Peyer's patch (tissue), 4 donors: ENCODE data around the gene PSAPL1.

ENCODE experiments used
- POLR2A ChIP-seq, 2 donors: fragments of 450-650 bp; IDR thresholded peaks; one replicate each; pipeline ENCODE4 v1.5.1; 2017; ENCODE audit warnings: antibody characterized with exemption in 2 of 2, mild to moderate bottlenecking in 2 of 2, moderate library complexity in 2 of 2
- TF ChIP-seq, protein P1 (sequence below), 6 experiments: fragments of 450-650 bp in 4 of 6; fragments of 200-600 bp in 2 of 6; sonication (generic) in 1 of 6; IDR thresholded peaks; one replicate each; pipeline ENCODE4 v1.5.1; 2017 to 2019; ENCODE audit warnings: antibody characterized with exemption in 6 of 6, mild to moderate bottlenecking in 3 of 6, moderate library complexity in 1 of 6

DNA sequence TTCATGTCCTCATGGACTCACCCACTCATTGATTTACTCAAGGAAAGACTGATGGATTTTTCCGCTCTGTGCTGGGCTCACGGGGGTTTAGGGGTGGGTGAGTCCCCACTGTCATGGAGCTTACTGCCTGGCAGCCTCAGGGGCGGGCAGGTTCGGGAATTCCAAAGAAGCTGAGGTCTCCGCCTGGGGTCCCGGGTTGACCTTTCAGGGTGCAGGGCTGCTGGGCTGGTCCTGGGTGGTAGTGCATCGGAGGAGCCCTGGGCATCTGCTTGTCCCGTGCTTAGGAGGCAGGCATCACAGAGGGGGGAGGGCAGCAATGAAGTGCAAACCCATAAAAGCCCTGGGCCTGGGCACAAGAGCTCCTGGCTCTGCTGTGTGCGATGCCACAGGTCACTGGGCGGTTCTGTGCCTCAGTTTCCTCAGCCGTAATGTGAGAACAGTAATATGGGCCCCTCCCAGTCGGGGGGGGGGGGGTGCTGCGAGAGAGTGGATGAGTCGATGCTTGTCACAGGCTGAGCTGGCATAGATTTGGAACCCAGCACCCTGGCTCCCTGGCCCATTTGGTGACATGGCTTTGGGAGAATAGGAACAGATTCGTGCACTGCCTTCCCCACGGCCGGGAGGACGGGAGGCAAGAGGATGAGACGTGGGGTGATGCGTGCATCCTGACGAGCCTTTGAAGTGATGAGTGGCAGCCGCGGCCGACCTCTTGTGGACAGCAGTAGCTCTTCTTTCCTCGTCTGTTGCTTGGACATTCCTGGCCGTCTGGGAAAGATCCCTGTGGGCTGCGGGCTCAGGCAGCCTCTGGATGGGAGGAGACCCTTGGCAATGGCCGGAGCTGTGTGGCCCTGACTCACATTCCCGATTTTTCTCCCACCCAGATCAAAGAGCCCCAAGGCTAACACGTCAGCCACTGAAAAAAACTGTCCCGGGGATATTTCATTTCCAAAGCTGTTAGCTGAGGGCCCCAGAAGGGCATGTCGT lies 42.0 kb downstream of the PSAPL1 start:
- TF ChIP-seq, protein P1, sequence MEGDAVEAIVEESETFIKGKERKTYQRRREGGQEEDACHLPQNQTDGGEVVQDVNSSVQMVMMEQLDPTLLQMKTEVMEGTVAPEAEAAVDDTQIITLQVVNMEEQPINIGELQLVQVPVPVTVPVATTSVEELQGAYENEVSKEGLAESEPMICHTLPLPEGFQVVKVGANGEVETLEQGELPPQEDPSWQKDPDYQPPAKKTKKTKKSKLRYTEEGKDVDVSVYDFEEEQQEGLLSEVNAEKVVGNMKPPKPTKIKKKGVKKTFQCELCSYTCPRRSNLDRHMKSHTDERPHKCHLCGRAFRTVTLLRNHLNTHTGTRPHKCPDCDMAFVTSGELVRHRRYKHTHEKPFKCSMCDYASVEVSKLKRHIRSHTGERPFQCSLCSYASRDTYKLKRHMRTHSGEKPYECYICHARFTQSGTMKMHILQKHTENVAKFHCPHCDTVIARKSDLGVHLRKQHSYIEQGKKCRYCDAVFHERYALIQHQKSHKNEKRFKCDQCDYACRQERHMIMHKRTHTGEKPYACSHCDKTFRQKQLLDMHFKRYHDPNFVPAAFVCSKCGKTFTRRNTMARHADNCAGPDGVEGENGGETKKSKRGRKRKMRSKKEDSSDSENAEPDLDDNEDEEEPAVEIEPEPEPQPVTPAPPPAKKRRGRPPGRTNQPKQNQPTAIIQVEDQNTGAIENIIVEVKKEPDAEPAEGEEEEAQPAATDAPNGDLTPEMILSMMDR (IDR thresholded peaks at IDR 0.05), result no peak
- TF ChIP-seq POLR2A (IDR thresholded peaks at IDR 0.05), result no peak
